GM23248 (cell line): ENCODE measurements around the gene SPEG. TPM values are rescaled to one million over a fixed set of nuclear protein-coding genes. Genes with fewer than 3 reads are reported as not detected.

Source experiments
- DNase-seq: peaks from one replicate; pipeline ENCODE4 v3.0.0-alpha.2; 2015
- H2AFZ ChIP-seq: fragments of 200-600 bp; sonication (generic); 2 replicates; pipeline ENCODE4 v1.6.1; 2016; ENCODE audit warnings: antibody characterized with exemption
- H3F3A ChIP-seq: fragments of 200-600 bp; sonication (generic); 2 replicates; pipeline ENCODE4 v1.6.1; 2016; ENCODE audit warnings: mild to moderate bottlenecking, antibody characterized with exemption, mixed run types; ENCODE audit not compliant: insufficient read depth
- H3K27ac ChIP-seq: fragments of 200-600 bp; sonication (generic); 2 replicates; pipeline ENCODE4 v1.5.1; 2016; ENCODE audit warnings: mild to moderate bottlenecking
- H3K27me3 ChIP-seq: fragments of 200-600 bp; sonication (generic); replicated peaks from 2 replicates; pipeline ENCODE4 v1.6.1; 2016; ENCODE audit warnings: mild to moderate bottlenecking; ENCODE audit not compliant: insufficient read depth
- H3K36me3 ChIP-seq: fragments of 200-600 bp; sonication (generic); 2 replicates; pipeline ENCODE4 v1.6.1; 2016; ENCODE audit warnings: low read depth, mild to moderate bottlenecking
- H3K4me1 ChIP-seq: fragments of 200-600 bp; sonication (generic); 2 replicates; pipeline ENCODE4 v1.6.1; 2016; ENCODE audit warnings: mild to moderate bottlenecking; ENCODE audit not compliant: insufficient read depth
- H3K4me2 ChIP-seq: fragments of 200-600 bp; sonication (generic); one replicate; pipeline ENCODE4 v1.6.1; 2016; ENCODE audit warnings: mild to moderate bottlenecking; ENCODE audit not compliant: unreplicated experiment
- H3K4me3 ChIP-seq: fragments of 200-600 bp; sonication (generic); 2 replicates; pipeline ENCODE4 v1.5.1; 2016; ENCODE audit warnings: mild to moderate bottlenecking
- H3K79me2 ChIP-seq: fragments of 200-600 bp; sonication (generic); 2 replicates; pipeline ENCODE4 v1.6.1; 2016; ENCODE audit warnings: mild to moderate bottlenecking; ENCODE audit not compliant: insufficient read depth
- H3K9ac ChIP-seq: fragments of 200-600 bp; sonication (generic); 2 replicates; pipeline ENCODE4 v1.6.1; 2016; ENCODE audit warnings: mild to moderate bottlenecking
- H3K9me2 ChIP-seq: fragments of 200-600 bp; sonication (generic); 2 replicates; pipeline ENCODE4 v1.6.1; 2016; ENCODE audit warnings: mixed run types, mild to moderate bottlenecking, moderate library complexity; ENCODE audit not compliant: insufficient read depth
- H3K9me3 ChIP-seq: fragments of 200-600 bp; sonication (generic); one replicate; pipeline ENCODE4 v1.6.1; 2017; ENCODE audit warnings: low read depth
- H4K20me1 ChIP-seq: fragments of 200-600 bp; sonication (generic); 2 replicates; pipeline ENCODE4 v1.6.0; 2016; ENCODE audit not compliant: insufficient read depth
- EZH2 ChIP-seq: fragments of 200-600 bp; sonication (generic); IDR thresholded peaks from 2 replicates; pipeline ENCODE4 v1.6.1; 2018; ENCODE audit warnings: antibody characterized with exemption, mild to moderate bottlenecking; ENCODE audit not compliant: insufficient read depth, poor library complexity, severe bottlenecking
- EZH2phosphoT487 ChIP-seq: fragments of 200-600 bp; sonication (generic); IDR thresholded peaks from 2 replicates; pipeline ENCODE4 v1.6.1; 2018; ENCODE audit warnings: antibody characterized with exemption, moderate library complexity, mild to moderate bottlenecking, low read depth; ENCODE audit not compliant: insufficient read depth
- WGBS, 2 experiments: methylation state at CpG; one replicate each; pipeline ENCODE4 v1.1.6; 2015 to 2017; ENCODE audit warnings: low lambda C conversion rate in 2 of 2, low coverage in 1 of 2; ENCODE audit errors: missing lambda C conversion rate in 2 of 2; 5-methylcytosine and 5-hydroxymethylcytosine counted together
- in situ Hi-C: fragments of 300-500 bp; cut with MboI; formaldehyde crosslinking; loops from 2 replicates; pipeline ENCODE4 v1.15.0; 2020
- polyA plus RNA-seq: library from polyadenylated mRNA; unstranded; fragments of >200 nt; fragmentation: Nextera tagmentation; extraction: Ambion mirVana; gene quantifications from 2 replicates; pipeline ENCODE4 v1.2.1, GENCODE V29; 2016
- total RNA-seq: library from RNA; depleted of rRNA; stranded (reverse); fragments of >200 nt; shearing (Covaris generic); gene quantifications from 2 replicates; pipeline ENCODE4 v1.2.3, GENCODE V29; 2014

Gene SPEG
- total and polyA plus RNA-seq, 2 experiments from 2014 or later: 9.4 to 26.5 TPM

DNA sequence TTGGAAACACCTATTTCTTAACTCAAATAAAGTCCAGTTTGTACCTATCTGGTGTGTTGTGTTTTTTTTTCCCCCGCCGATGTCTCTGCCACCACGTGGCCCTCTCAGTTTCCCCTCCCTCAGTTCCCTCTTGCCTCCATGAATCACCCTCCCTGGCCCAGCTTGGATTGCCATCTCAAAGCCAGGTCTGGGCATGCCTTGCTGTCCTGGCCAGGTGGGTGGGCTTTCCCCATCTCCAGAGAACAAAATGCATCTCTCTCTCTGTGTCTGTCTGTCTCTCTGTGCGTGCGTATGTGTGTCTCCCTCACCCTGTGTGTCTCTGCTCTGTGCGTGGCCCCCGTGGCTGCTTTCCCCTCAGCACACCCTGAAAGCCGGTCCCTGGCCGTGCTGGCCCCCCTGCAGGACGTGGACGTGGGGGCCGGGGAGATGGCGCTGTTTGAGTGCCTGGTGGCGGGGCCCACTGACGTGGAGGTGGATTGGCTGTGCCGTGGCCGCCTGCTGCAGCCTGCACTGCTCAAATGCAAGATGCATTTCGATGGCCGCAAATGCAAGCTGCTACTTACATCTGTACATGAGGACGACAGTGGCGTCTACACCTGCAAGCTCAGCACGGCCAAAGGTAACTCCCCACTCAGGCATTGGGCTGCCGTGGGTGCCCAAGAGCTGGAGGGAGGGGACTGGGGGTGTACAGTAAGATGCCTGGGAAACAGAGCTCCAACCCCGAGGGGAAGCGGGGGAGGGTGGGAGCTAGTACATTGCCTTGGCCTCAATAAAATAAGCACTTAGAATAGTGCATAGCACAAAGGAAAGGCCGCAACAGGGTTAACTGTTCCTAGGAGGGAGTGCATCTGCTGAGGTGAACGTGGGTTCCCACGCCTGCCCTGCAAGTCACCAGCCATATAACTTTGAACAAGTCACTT is 32.4 kb downstream of the SPEG start:
- 80 to 81% methylated on average over 26 to 28 of the region's 28 CpGs for WGBS, 2 experiments
- Histone ChIP-seq H3K4me2 (no peak overlapping the region), H3K4me1 (peaks cover 8% of the 10 kb centered on the region), H3K27me3 (no peaks in the 10 kb centered on the region), H2AFZ (no peak overlapping the region), H3K79me2 (no peaks in the 10 kb centered on the region), H3K4me3 (no peak overlapping the region), H3K9me2 (no peaks in the 10 kb centered on the region), H3K27ac (no peak overlapping the region), H3K9ac (no peak overlapping the region), H3F3A (no peaks in the 10 kb centered on the region), H4K20me1 (no peaks in the 10 kb centered on the region), H3K9me3 (no peaks in the 10 kb centered on the region), H3K36me3 (no peaks in the 10 kb centered on the region; the same call in 1 of the 2 replicates)
- in situ Hi-C loops: no loop called here
- TF ChIP-seq EZH2phosphoT487: no peak
- TF ChIP-seq EZH2: no peak
- DNase-seq: no peak

DNA sequence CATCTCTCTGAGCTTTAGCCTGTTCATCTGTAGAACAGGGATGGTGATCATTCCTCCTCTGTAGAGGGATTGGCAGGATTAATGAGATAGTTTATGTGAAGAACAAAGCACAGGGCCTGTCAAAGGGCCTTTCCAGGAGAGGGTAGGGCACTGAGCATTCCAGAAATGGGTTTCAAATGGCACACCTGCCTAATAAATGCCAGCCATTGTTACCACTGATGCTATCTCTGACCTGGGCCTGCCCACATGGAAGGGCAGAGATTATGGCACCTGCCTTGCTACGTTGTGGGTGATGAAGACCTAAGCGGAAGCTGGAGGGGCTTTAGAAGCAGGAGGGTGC is 33.1 kb downstream of the SPEG start:
- no peaks in the 10 kb centered on the region for H4K20me1 ChIP-seq
- in situ Hi-C loops: no loop called here
- H3K27ac ChIP-seq: no peak overlapping the region
- peaks cover 8% of the 10 kb centered on the region for H3K4me1 ChIP-seq
- no peak overlapping the region for H3K9ac ChIP-seq
- H3K79me2 ChIP-seq: no peaks in the 10 kb centered on the region
- WGBS, 2 experiments: 73 to 81% methylated on average over 2 of the region's 2 CpGs
- TF ChIP-seq EZH2phosphoT487 (no peak), EZH2 (no peak)
- H3K4me3 ChIP-seq: no peak overlapping the region
- no peak for DNase-seq
- H3F3A ChIP-seq: no peaks in the 10 kb centered on the region
- H3K27me3 ChIP-seq: no peaks in the 10 kb centered on the region
- H3K4me2 ChIP-seq: no peak overlapping the region
- no peak overlapping the region for H2AFZ ChIP-seq
- no peaks in the 10 kb centered on the region; the same call in 1 of the 2 replicates for H3K36me3 ChIP-seq
- no peaks in the 10 kb centered on the region for H3K9me2 ChIP-seq
- no peaks in the 10 kb centered on the region for H3K9me3 ChIP-seq

DNA sequence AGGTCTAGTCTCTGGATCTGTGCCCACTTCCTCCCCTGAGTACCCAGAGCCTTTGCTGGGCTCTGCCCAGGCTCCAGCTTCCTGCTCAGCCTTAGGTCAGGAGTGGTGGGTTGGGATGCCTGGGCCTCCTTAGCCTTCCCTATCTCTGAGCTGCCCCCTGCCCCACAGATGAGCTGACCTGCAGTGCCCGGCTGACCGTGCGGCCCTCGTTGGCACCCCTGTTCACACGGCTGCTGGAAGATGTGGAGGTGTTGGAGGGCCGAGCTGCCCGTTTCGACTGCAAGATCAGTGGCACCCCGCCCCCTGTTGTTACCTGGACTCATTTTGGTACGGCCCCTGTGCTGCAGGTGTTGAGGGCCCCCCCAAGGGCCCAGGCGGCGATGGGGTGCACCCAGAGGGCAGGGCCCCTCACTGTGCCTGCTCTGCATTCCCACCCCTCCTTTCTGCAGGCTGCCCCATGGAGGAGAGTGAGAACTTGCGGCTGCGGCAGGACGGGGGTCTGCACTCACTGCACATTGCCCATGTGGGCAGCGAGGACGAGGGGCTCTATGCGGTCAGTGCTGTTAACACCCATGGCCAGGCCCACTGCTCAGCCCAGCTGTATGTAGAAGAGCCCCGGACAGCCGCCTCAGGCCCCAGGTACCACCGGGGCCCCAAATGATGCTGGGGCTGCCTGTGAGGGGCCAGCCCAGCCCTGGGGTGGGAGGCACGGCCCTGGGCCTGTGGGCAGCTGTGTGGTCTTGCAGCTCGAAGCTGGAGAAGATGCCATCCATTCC is 34.0 kb downstream of the SPEG start:
- no peaks in the 10 kb centered on the region for H3K9me2 ChIP-seq
- no peak overlapping the region for H3K4me3 ChIP-seq
- no peak for DNase-seq
- no peaks in the 10 kb centered on the region for H3K9me3 ChIP-seq
- no peaks in the 10 kb centered on the region for H3F3A ChIP-seq
- peaks cover 8% of the 10 kb centered on the region for H3K4me1 ChIP-seq
- H3K4me2 ChIP-seq: no peak overlapping the region
- 94% methylated on average over 21 to 23 of the region's 23 CpGs for WGBS, 2 experiments
- H3K9ac ChIP-seq: no peak overlapping the region
- in situ Hi-C loops: no loop called here
- H2AFZ ChIP-seq: no peak overlapping the region
- H3K27me3 ChIP-seq: no peaks in the 10 kb centered on the region
- TF ChIP-seq EZH2phosphoT487: no peak
- no peak for TF ChIP-seq EZH2
- H3K27ac ChIP-seq: no peak overlapping the region
- no peaks in the 10 kb centered on the region for H3K79me2 ChIP-seq
- H4K20me1 ChIP-seq: no peaks in the 10 kb centered on the region
- H3K36me3 ChIP-seq: no peaks in the 10 kb centered on the region

DNA sequence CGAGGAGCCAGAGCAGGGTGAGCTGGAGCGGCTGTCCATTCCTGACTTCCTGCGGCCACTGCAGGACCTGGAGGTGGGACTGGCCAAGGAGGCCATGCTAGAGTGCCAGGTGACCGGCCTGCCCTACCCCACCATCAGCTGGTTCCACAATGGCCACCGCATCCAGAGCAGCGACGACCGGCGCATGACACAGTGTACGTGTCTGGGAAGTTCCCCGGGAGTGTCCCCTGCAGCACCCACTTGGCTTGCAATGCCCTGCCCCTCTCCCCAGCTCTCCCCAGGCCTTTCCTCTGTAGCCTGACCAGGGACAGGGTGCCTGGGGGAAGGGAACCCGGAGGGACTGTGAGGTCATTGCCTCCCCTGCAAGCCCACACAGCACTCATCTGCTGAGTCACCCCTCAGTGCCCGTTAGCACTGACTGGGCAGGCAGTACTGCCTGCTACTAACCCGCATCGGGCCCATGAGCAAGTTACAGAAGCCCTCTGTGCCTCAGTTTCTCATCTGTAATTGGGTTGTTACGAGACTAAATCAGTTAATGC is 34.6 kb downstream of the SPEG start:
- no peaks in the 10 kb centered on the region for H3F3A ChIP-seq
- in situ Hi-C loops: no loop called here
- no peaks in the 10 kb centered on the region for H3K79me2 ChIP-seq
- H4K20me1 ChIP-seq: no peaks in the 10 kb centered on the region
- no peak overlapping the region for H2AFZ ChIP-seq
- H3K36me3 ChIP-seq: no peaks in the 10 kb centered on the region
- 72 to 75% methylated on average over 15 to 16 of the region's 16 CpGs for WGBS, 2 experiments
- no peaks in the 10 kb centered on the region for H3K9me2 ChIP-seq
- no peak overlapping the region for H3K4me3 ChIP-seq
- no peak overlapping the region for H3K4me2 ChIP-seq
- no peak for TF ChIP-seq EZH2
- no peak for TF ChIP-seq EZH2phosphoT487
- peak; percentile 91 for DNase-seq
- H3K9ac ChIP-seq: no peak overlapping the region
- peaks cover 8% of the 10 kb centered on the region for H3K4me1 ChIP-seq
- H3K9me3 ChIP-seq: no peaks in the 10 kb centered on the region
- no peak overlapping the region for H3K27ac ChIP-seq
- H3K27me3 ChIP-seq: no peaks in the 10 kb centered on the region
